ENCODE data around the gene MACROD2. TPM values are rescaled to one million over a fixed set of nuclear protein-coding genes. Genes with fewer than 3 reads are reported as not detected.

MACROD2 gene
- polyA plus RNA-seq, 6 donors from 2014 or later: 27.2 to 49.3 (median 36.4) TPM

- no peak for ATAC-seq (ENCODE audit: low read depth in 2 of 2)
- Mint-ChIP-seq H3K27ac (no peak overlapping the region), H3K4me1 (peaks cover 0 to 9% (median 0%) of the 10 kb centered on the region in 3 donors), H3K4me3 (no peak overlapping the region), H3K36me3 (no peaks in the 10 kb centered on the region), H3K9me3 (peaks cover 0 to 6% (median 0%) of the 10 kb centered on the region in 7 donors), H3K27me3 (peaks cover 0 to 7% (median 3%) of the 10 kb centered on the region in 3 donors)
- no peak for DNase-seq
Observed at GRCh38 chr20:14882846-14883245, 887.5 kb downstream of the MACROD2 start.

GRCh38 chr20:14883324-14883723 is 888.0 kb downstream of the MACROD2 start:
- peaks cover 0 to 6% (median 0%) of the 10 kb centered on the region in 7 donors for H3K9me3 Mint-ChIP-seq
- DNase-seq (no peak), ATAC-seq (ENCODE audit: low read depth in 2 of 2) (no peak)
- no peak overlapping the region for H3K4me3 Mint-ChIP-seq
- H3K27me3 Mint-ChIP-seq: peaks cover 0 to 7% (median 0%) of the 10 kb centered on the region in 3 donors
- H3K36me3 Mint-ChIP-seq: no peaks in the 10 kb centered on the region
- H3K4me1 Mint-ChIP-seq: peaks cover 0 to 9% (median 0%) of the 10 kb centered on the region in 3 donors
- H3K27ac Mint-ChIP-seq: no peak overlapping the region

DNA sequence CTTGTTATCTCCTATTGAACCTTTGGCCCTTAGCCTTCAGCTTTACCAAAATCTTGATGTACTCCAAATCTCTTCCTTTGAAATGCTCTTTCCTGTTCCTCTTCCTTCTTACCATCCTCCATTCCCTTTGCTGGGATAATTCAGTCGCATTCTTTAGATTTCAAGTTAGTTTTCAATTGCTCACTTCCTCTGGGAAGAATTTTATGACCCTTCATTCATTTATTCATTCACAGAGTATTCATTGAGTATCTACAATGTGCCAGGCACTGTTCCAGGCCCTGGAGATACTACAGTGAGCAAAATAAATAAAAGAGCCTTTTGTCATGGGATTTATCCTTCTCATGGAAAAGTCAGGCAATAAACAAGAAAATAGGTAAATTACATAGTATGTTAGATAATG is 890.3 kb downstream of the MACROD2 start:
- H3K27me3 Mint-ChIP-seq: peaks cover 0 to 7% (median 5%) of the 10 kb centered on the region in 3 donors
- DNase-seq (no peak), ATAC-seq (ENCODE audit: low read depth in 2 of 2) (no peak)
- H3K9me3 Mint-ChIP-seq: peaks cover 0 to 15% (median 0%) of the 10 kb centered on the region in 7 donors
- H3K4me1 Mint-ChIP-seq: peaks cover 0 to 9% (median 0%) of the 10 kb centered on the region in 3 donors
- H3K4me3 Mint-ChIP-seq: no peak overlapping the region
- no peaks in the 10 kb centered on the region for H3K36me3 Mint-ChIP-seq
- peak overlapping the region in 1 of 6 donors; percentile 1 for H3K27ac Mint-ChIP-seq

DNA sequence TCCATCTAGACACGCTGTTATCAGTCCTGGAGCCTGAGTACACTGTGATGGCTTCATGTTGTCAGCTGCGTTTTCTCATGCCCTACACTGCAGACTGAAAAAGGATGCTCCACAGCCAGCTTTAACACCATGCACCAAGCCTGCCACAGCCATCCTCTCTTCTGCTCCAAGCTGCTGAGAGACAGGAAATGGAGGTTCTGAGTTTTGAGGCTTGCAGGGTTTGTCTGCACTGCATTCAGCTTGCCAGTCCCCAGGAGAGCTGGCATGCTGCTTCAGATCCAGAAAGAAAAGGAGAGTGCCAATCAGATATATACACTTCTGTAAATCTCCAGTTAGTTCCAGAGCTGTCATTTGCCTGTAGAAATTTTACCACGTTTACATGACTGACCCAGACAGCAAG is 892.8 kb downstream of the MACROD2 start:
- no peaks in the 10 kb centered on the region for H3K4me1 Mint-ChIP-seq
- H3K27me3 Mint-ChIP-seq: peaks cover 0 to 7% (median 5%) of the 10 kb centered on the region in 3 donors
- no peak overlapping the region for H3K27ac Mint-ChIP-seq
- H3K36me3 Mint-ChIP-seq: no peaks in the 10 kb centered on the region
- ATAC-seq (ENCODE audit: low read depth in 2 of 2): no peak
- DNase-seq: no peak
- peaks cover 0 to 19% (median 3%) of the 10 kb centered on the region in 7 donors for H3K9me3 Mint-ChIP-seq
- no peak overlapping the region for H3K4me3 Mint-ChIP-seq

DNA sequence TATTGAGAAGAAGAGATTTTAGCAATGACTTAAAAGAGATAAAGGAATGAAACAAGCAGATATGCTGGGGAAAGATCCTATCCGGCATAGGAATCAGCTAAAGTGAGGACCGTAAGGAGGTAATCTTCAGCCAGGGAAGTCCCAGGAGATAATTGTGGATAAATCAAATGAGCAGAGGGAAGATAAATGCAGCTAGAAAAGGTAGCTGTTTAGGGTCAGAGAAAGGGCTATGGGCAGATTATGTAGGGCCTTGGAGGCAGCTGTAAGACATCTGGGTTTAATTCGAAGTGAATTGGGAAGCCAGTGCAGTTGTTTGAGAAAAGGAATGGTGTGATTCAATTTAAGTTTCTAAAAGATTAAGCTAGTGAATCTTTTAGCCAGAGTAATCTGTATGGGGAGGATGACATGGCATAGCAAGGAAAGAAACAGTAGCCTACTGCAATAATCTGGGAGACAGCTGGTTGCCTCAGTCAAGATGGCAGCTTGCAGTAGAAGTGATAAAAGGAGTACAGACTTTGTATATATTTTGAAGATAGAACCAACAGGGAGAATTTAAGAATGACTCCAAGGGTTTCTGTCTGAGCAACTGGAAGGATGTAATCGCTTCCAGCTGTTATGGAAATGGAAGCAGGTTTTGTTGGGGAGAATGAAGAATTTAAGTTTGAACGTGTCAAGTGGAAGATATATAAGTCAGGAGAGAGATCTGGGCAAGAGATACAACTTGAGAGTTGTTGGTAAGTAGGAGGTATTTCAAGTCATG is 894.4 kb downstream of the MACROD2 start:
- Mint-ChIP-seq H3K4me1 (no peaks in the 10 kb centered on the region), H3K27ac (no peak overlapping the region), H3K9me3 (peaks cover 0 to 19% (median 3%) of the 10 kb centered on the region in 7 donors), H3K4me3 (no peak overlapping the region), H3K36me3 (no peaks in the 10 kb centered on the region), H3K27me3 (peaks cover 0 to 7% (median 5%) of the 10 kb centered on the region in 3 donors)
- DNase-seq (no peak), ATAC-seq (ENCODE audit: low read depth in 2 of 2) (no peak)

DNA sequence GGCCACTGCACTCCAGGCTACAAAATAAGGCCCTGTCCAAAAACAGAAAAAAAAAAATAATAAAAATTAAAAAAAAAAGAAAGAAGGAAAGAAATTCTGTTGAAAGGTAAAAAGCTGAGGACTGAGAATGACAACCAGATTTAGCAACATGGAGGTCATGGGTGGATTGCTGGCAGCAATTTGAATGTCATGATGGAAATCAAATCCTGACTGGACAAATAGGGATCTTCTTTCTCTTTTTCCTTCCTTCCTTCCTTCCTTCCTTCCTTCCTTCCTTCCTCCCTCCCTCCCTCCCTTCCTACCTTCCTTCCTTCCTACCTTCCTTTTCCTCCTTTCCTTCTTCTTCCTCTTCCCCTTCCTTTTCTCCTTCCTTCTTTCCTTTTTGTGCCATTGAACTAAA is 895.4 kb downstream of the MACROD2 start:
- DNase-seq: no peak
- no peak overlapping the region for H3K27ac Mint-ChIP-seq
- ATAC-seq (ENCODE audit: low read depth in 2 of 2): no peak
- H3K4me3 Mint-ChIP-seq: no peak overlapping the region
- H3K36me3 Mint-ChIP-seq: no peaks in the 10 kb centered on the region
- peaks cover 0 to 14% (median 3%) of the 10 kb centered on the region in 7 donors for H3K9me3 Mint-ChIP-seq
- H3K4me1 Mint-ChIP-seq: no peaks in the 10 kb centered on the region
- peaks cover 0 to 7% (median 5%) of the 10 kb centered on the region in 3 donors for H3K27me3 Mint-ChIP-seq

- H3K4me3 Mint-ChIP-seq: no peak overlapping the region
- no peaks in the 10 kb centered on the region for H3K36me3 Mint-ChIP-seq
- peaks cover 0 to 13% (median 3%) of the 10 kb centered on the region in 7 donors for H3K9me3 Mint-ChIP-seq
- peaks cover 0 to 7% (median 5%) of the 10 kb centered on the region in 3 donors for H3K27me3 Mint-ChIP-seq
- H3K4me1 Mint-ChIP-seq: no peaks in the 10 kb centered on the region
- no peak overlapping the region for H3K27ac Mint-ChIP-seq
- no peak for ATAC-seq (ENCODE audit: low read depth in 2 of 2)
- DNase-seq: no peak
Observed at GRCh38 chr20:14892782-14893181, 897.5 kb downstream of the MACROD2 start.

DNA sequence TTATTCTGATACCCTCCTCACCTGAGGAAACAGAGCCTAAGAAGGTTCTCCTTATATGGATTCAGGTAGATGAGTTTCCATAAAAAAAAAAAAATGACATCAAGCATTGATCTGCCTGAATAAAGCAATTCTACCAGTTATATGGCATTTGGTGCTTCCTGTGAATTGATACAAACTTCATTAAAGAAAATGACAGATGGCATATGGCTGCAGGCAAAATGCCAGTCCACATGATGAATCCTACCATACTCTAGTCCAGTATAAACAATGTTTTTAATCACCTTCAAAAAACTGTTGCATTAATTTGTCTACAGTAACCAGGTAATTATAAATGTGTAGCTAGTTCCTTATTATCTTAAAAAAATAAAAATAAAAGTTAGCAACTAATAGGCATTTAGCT is 901.3 kb downstream of the MACROD2 start:
- Mint-ChIP-seq H3K4me3 (no peak overlapping the region), H3K36me3 (no peaks in the 10 kb centered on the region), H3K4me1 (no peaks in the 10 kb centered on the region), H3K27ac (no peak overlapping the region), H3K9me3 (peaks cover 0 to 4% (median 0%) of the 10 kb centered on the region in 7 donors), H3K27me3 (peaks cover 0 to 5% (median 0%) of the 10 kb centered on the region in 3 donors)
- DNase-seq (no peak), ATAC-seq (ENCODE audit: low read depth in 2 of 2) (no peak)

DNA sequence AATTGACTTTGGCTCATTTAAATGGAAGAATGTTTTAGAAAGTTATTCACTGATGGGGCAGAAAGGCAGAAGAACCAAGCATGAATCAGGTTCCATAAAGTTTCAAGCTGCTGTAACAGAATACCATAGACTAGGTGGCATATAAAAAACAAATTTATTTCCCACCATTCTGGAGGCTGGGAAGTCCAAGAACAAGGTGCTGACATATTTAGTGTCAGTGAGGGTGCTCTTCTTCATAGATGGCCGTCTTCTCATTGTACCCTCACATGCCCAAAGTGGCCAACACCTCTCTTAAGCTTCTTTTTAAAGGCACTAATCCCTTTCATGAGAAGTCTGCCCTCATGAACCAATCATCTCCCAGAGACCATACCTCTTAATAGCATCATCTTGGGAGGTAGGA is 902.3 kb downstream of the MACROD2 start:
- Mint-ChIP-seq H3K9me3 (peaks cover 0 to 2% (median 2%) of the 10 kb centered on the region in 7 donors), H3K36me3 (no peaks in the 10 kb centered on the region), H3K4me3 (no peak overlapping the region), H3K27ac (no peak overlapping the region), H3K4me1 (no peaks in the 10 kb centered on the region), H3K27me3 (peaks cover 0 to 5% (median 0%) of the 10 kb centered on the region in 3 donors)
- DNase-seq (no peak), ATAC-seq (ENCODE audit: low read depth in 2 of 2) (no peak)

GRCh38 chr20:14902432-14903089 is 907.2 kb downstream of the MACROD2 start:
- Mint-ChIP-seq H3K4me3 (no peak overlapping the region), H3K27me3 (peaks cover 0 to 4% (median 0%) of the 10 kb centered on the region in 3 donors), H3K9me3 (peaks cover 0 to 5% (median 0%) of the 10 kb centered on the region in 7 donors), H3K36me3 (no peaks in the 10 kb centered on the region), H3K4me1 (no peaks in the 10 kb centered on the region), H3K27ac (no peak overlapping the region)
- DNase-seq: no peak
- ATAC-seq (ENCODE audit: low read depth in 2 of 2): no peak

DNA sequence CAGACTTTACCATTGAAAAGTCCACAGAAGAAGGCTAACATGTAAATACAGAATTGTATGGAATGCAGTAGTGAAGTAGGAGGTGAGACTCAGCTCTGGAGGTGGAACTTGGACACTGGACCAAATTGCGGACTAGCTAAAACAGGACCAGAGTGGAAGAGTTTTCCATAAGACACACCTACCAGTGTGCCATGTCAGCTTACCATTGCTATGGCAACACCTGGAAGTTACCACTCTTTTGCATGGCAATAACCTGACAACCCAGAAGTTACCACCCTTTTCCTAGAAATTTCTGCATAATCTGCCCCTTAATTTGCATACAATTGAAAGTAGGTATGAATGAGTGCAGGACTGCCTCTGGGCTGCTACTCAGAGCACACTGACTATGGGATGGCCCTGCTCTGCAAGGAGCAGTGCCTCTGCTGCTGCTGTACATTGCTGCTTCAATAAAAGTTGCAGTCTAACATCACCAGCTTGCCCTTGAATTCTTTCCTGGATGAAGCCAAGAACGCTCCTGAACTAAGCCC is 911.7 kb downstream of the MACROD2 start:
- H3K9me3 Mint-ChIP-seq: peaks cover 0 to 5% (median 0%) of the 10 kb centered on the region in 7 donors
- DNase-seq (no peak), ATAC-seq (ENCODE audit: low read depth in 2 of 2) (no peak)
- H3K27ac Mint-ChIP-seq: no peak overlapping the region
- H3K4me3 Mint-ChIP-seq: no peak overlapping the region
- no peaks in the 10 kb centered on the region for H3K4me1 Mint-ChIP-seq
- H3K36me3 Mint-ChIP-seq: no peaks in the 10 kb centered on the region
- no peaks in the 10 kb centered on the region for H3K27me3 Mint-ChIP-seq

DNA sequence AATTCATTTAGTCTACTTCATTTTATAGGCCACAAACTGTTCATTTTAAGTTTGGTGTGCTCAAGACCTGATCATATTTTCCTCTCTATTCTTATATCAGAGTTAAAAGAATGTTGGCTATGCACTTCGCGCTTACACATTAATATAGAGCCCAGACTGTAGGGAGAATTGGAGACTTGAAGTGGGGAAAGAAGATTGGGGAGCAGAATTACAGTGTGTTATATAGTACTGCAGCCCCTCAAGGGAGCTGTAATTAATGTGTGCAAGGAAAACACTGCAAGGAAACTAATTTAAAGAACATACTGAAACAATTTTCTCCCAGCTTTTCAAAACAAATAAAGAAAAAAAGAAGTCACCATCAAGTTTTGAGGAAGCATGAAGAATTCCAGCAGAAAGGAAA is 914.8 kb downstream of the MACROD2 start:
- Mint-ChIP-seq H3K27me3 (peaks cover 0 to 5% (median 0%) of the 10 kb centered on the region in 3 donors), H3K4me1 (no peaks in the 10 kb centered on the region), H3K4me3 (no peak overlapping the region), H3K27ac (peak overlapping the region in 1 of 6 donors; percentile 47), H3K9me3 (peaks cover 0 to 2% (median 0%) of the 10 kb centered on the region in 7 donors), H3K36me3 (no peaks in the 10 kb centered on the region)
- DNase-seq (no peak), ATAC-seq (ENCODE audit: low read depth in 2 of 2) (no peak)

- Mint-ChIP-seq H3K27ac (no peak overlapping the region), H3K4me3 (no peak overlapping the region), H3K9me3 (peaks cover 0 to 5% (median 0%) of the 10 kb centered on the region in 7 donors), H3K36me3 (no peaks in the 10 kb centered on the region), H3K27me3 (peaks cover 6 to 22% (median 7%) of the 10 kb centered on the region in 3 donors), H3K4me1 (no peaks in the 10 kb centered on the region)
- DNase-seq (no peak), ATAC-seq (ENCODE audit: low read depth in 2 of 2) (no peak)
Observed at GRCh38 chr20:14913896-14914620, 918.7 kb downstream of the MACROD2 start.
